ENCODE results near the gene CPVL. TPM values are rescaled to one million over a fixed set of nuclear protein-coding genes. Genes with fewer than 3 reads are reported as not detected.

CPVL gene
- total RNA-seq, 1 experiment from 2014 or later = 1.1 TPM

- no peak overlapping the region for H3K4me3 ChIP-seq (ENCODE audit: low read depth in 2 of 2, low read length in 2 of 2)
- no peak for ATAC-seq
- intact Hi-C loops (cut with micrococcal nuclease; ENCODE audit: unreplicated experiment) = no loop called here
These were observed 191.4 kb downstream of the CPVL start for GRCh38 chr7:28954946-28955345.

GRCh38 chr7:28954471-28954870 is 191.9 kb downstream of the CPVL start:
- ChIA-PET POLR2A (no interaction called here), CTCF (no interaction called here)
- intact Hi-C loops (cut with micrococcal nuclease; ENCODE audit: unreplicated experiment) = no loop called here
- DNase-seq (ENCODE audit: low read depth, low spot score) = no peak
- TF ChIP-seq POLR2AphosphoS5 (IDR thresholded peaks at IDR 0.05; ENCODE audit: low read depth, low read length) (no peak), REST (IDR thresholded peaks at IDR 0.05; ENCODE audit: insufficient read depth in 1 of 2, low read depth in 2 of 2, low read length in 1 of 2) (no peak), TCF7L2 (IDR thresholded peaks at IDR 0.05; ENCODE audit: low read depth, low read length) (no peak), SIN3A (IDR thresholded peaks at IDR 0.05; ENCODE audit: borderline replicate concordance, insufficient read depth, low read depth, low read length) (no peak)
- TF ChIP-seq, protein P1, sequence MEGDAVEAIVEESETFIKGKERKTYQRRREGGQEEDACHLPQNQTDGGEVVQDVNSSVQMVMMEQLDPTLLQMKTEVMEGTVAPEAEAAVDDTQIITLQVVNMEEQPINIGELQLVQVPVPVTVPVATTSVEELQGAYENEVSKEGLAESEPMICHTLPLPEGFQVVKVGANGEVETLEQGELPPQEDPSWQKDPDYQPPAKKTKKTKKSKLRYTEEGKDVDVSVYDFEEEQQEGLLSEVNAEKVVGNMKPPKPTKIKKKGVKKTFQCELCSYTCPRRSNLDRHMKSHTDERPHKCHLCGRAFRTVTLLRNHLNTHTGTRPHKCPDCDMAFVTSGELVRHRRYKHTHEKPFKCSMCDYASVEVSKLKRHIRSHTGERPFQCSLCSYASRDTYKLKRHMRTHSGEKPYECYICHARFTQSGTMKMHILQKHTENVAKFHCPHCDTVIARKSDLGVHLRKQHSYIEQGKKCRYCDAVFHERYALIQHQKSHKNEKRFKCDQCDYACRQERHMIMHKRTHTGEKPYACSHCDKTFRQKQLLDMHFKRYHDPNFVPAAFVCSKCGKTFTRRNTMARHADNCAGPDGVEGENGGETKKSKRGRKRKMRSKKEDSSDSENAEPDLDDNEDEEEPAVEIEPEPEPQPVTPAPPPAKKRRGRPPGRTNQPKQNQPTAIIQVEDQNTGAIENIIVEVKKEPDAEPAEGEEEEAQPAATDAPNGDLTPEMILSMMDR (IDR thresholded peaks at IDR 0.05) = no peak
- no peaks in the 10 kb centered on the region; the same call in 1 of the 2 replicates for H3K4me1 ChIP-seq (ENCODE audit: control insufficient read depth, insufficient read depth, low read length)
- H3K27me3 ChIP-seq (ENCODE audit: control insufficient read depth, insufficient read depth, low read length) = peaks cover 34% of the 10 kb centered on the region
- no peaks in the 10 kb centered on the region for H3K9me3 ChIP-seq (ENCODE audit: control insufficient read depth, insufficient read depth, low read depth, low read length)
- in situ Hi-C loops (cut with HindIII; ENCODE audit: low pct_unique_long_range_greater_than_20kb, low sequenced_read_pairs) = no loop called here
- no peaks in the 10 kb centered on the region; the same call in 1 of the 2 replicates for H3K36me3 ChIP-seq (ENCODE audit: control insufficient read depth, insufficient read depth, low read length)
- no TSS peak for BruUV-seq (replicated peaks)
- ATAC-seq = no peak
- no peak overlapping the region for H3K4me3 ChIP-seq (ENCODE audit: low read depth in 2 of 2, low read length in 2 of 2)
- H3K27ac ChIP-seq (ENCODE audit: low read length) = no peak overlapping the region

More at GRCh38 chr7:28954946-28955345, 191.4 kb downstream of the CPVL start:
- ChIA-PET POLR2A (no interaction called here), CTCF (no interaction called here)
- Histone ChIP-seq H3K9me3 (ENCODE audit: control insufficient read depth, insufficient read depth, low read depth, low read length) (no peaks in the 10 kb centered on the region), H3K27me3 (ENCODE audit: control insufficient read depth, insufficient read depth, low read length) (peaks cover 32% of the 10 kb centered on the region), H3K4me1 (ENCODE audit: control insufficient read depth, insufficient read depth, low read length) (no peaks in the 10 kb centered on the region; the same call in 1 of the 2 replicates), H3K36me3 (ENCODE audit: control insufficient read depth, insufficient read depth, low read length) (no peaks in the 10 kb centered on the region; the same call in 1 of the 2 replicates), H3K27ac (ENCODE audit: low read length) (no peak overlapping the region)
- in situ Hi-C loops (cut with HindIII; ENCODE audit: low pct_unique_long_range_greater_than_20kb, low sequenced_read_pairs) = no loop called here
- no TSS peak for BruUV-seq (replicated peaks)
- no peak for DNase-seq (ENCODE audit: low read depth, low spot score)
- TF ChIP-seq TCF7L2 (IDR thresholded peaks at IDR 0.05; ENCODE audit: low read depth, low read length) = no peak
- TF ChIP-seq, protein P1 (IDR thresholded peaks at IDR 0.05) = no peak
- no peak for TF ChIP-seq SIN3A (IDR thresholded peaks at IDR 0.05; ENCODE audit: borderline replicate concordance, insufficient read depth, low read depth, low read length)
- no peak for TF ChIP-seq REST (IDR thresholded peaks at IDR 0.05; ENCODE audit: insufficient read depth in 1 of 2, low read depth in 2 of 2, low read length in 1 of 2)
- no peak for TF ChIP-seq POLR2AphosphoS5 (IDR thresholded peaks at IDR 0.05; ENCODE audit: low read depth, low read length)

Data from Panc1 (cell line).